ENCODE data around the gene MLLT1.

DNA sequence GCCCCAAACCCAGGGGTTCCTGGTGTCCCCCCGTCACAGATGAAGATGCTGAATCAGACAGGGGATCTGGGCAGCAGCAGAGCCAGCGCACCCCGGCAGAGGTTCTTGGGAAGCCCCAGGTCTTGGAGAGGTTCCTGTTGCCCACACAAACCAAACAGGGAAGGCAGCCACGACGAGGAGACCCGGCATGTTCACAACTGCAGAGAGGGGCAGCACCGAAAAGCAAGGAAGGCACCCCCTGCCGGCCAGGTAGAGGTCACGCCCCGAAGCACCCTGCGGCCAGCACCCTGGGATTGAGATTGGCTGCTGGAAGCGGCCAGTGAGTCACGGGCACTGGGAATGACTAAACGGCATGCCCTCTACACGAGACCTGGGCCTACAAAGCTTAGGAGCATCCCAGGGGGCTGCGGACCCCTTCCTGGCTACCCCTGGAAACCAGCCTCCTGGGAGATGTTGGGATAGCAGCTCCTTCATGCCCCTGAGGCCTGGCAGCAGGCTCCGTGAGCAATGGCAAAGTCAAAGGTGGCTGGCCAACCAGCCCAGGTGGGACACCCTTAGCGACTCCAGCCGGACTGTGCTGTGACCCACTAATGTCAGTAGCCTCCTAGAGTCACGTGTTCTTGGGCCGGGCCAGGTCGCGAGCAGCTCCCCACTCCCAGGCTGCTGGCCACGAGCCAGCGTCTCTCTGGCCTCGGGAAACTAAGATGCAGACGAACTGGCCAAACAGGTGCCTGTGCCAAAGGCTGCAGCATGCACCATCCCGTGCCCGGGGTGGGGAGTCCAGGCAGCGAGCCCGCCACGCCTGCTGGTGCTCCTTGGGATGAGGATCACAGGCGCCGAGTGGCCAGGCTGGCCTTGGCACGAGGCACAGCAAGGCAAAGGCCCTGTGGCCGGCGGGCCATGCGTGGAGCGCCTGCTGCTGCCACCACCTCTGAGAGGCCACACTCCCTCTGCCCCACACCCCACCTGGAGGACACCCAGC lies 43.2 kb downstream of the MLLT1 start:
- TF ChIP-seq, protein P1, sequence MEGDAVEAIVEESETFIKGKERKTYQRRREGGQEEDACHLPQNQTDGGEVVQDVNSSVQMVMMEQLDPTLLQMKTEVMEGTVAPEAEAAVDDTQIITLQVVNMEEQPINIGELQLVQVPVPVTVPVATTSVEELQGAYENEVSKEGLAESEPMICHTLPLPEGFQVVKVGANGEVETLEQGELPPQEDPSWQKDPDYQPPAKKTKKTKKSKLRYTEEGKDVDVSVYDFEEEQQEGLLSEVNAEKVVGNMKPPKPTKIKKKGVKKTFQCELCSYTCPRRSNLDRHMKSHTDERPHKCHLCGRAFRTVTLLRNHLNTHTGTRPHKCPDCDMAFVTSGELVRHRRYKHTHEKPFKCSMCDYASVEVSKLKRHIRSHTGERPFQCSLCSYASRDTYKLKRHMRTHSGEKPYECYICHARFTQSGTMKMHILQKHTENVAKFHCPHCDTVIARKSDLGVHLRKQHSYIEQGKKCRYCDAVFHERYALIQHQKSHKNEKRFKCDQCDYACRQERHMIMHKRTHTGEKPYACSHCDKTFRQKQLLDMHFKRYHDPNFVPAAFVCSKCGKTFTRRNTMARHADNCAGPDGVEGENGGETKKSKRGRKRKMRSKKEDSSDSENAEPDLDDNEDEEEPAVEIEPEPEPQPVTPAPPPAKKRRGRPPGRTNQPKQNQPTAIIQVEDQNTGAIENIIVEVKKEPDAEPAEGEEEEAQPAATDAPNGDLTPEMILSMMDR (conservative IDR thresholded peaks at IDR 0.05 in 1 of 2, IDR thresholded peaks at IDR 0.05 in 1 of 2; ENCODE audit: low read depth in 1 of 2, low read length in 2 of 2) = no peak
- no peak for TF ChIP-seq EZH2 (IDR thresholded peaks at IDR 0.05; ENCODE audit: low read length, missing control alignments)

Data from fibroblast of lung (primary cell).